Measurements from ENCODE around the gene DGKQ.

DNA sequence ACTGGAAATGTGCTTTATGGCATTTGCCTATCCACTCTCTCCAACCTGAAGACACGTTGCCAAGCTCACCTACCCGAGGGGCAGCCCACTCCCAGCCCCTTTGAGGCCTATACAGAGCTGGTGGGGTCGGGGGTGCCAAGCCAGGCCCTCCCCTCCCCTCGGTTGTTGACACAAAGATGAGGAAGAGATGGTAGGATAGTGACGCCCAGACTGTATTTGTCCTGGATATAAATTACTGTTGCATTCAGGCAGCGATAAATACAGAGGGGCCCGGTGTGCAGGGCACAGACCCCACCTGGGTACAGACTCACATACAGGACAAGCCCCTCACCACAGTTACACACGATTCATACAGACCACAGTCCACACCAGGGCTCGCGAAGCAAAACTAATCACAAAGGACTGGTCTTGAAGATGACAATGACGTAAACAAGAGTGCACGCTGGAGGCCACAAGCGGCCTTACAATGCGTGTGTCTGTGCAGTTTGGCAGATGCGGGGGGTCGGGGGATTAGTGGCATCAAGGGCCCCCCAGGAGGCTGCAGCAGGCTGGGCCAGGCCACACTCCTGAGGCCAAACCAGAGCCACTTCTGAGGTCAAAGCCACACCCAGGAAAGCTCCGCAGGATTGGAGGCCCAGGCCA is 14.6 kb downstream of the DGKQ start:
- TF ChIP-seq, protein P1, sequence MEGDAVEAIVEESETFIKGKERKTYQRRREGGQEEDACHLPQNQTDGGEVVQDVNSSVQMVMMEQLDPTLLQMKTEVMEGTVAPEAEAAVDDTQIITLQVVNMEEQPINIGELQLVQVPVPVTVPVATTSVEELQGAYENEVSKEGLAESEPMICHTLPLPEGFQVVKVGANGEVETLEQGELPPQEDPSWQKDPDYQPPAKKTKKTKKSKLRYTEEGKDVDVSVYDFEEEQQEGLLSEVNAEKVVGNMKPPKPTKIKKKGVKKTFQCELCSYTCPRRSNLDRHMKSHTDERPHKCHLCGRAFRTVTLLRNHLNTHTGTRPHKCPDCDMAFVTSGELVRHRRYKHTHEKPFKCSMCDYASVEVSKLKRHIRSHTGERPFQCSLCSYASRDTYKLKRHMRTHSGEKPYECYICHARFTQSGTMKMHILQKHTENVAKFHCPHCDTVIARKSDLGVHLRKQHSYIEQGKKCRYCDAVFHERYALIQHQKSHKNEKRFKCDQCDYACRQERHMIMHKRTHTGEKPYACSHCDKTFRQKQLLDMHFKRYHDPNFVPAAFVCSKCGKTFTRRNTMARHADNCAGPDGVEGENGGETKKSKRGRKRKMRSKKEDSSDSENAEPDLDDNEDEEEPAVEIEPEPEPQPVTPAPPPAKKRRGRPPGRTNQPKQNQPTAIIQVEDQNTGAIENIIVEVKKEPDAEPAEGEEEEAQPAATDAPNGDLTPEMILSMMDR (IDR thresholded peaks at IDR 0.05) = no peak
- TF ChIP-seq RXRA (IDR thresholded peaks at IDR 0.05; ENCODE audit: borderline replicate concordance, low read depth) = no peak
- TF ChIP-seq, protein P2, sequence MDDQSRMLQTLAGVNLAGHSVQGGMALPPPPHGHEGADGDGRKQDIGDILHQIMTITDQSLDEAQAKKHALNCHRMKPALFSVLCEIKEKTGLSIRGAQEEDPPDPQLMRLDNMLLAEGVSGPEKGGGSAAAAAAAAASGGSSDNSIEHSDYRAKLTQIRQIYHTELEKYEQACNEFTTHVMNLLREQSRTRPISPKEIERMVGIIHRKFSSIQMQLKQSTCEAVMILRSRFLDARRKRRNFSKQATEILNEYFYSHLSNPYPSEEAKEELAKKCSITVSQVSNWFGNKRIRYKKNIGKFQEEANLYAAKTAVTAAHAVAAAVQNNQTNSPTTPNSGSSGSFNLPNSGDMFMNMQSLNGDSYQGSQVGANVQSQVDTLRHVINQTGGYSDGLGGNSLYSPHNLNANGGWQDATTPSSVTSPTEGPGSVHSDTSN (IDR thresholded peaks at IDR 0.05) = no peak
- TF ChIP-seq MAX (IDR thresholded peaks at IDR 0.05; ENCODE audit: low read depth) = no peak
- no peak for TF ChIP-seq SIN3A (IDR thresholded peaks at IDR 0.05; ENCODE audit: borderline replicate concordance, low read depth, low read length)
